ENCODE measurements around the gene PCDHGC3. TPM values are rescaled to one million over a fixed set of nuclear protein-coding genes. Genes with fewer than 3 reads are reported as not detected.

PCDHGC3 gene
- total RNA-seq, 1 donor from 2014 or later, result 15.6 TPM

DNA sequence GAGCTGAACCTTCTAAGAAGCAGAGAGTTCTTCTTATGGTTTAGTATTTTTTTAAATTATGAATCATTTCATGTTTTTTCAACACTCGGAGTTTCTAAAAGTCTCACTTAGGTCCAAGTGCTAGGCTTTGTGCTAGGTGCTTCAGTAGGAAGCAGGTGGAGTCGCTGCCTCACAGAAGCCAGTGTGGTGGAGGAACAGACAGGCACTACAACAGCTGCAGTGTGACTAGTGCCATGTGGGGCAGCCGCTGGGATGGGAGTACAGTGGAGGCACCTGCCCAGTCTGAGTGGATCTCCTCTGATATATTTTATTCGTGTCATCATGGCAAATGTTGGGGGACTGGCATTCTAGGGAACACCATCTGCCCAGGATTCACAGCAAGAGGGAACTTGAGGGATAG lies 28.4 kb downstream of the PCDHGC3 start:
- TF ChIP-seq, protein P1, sequence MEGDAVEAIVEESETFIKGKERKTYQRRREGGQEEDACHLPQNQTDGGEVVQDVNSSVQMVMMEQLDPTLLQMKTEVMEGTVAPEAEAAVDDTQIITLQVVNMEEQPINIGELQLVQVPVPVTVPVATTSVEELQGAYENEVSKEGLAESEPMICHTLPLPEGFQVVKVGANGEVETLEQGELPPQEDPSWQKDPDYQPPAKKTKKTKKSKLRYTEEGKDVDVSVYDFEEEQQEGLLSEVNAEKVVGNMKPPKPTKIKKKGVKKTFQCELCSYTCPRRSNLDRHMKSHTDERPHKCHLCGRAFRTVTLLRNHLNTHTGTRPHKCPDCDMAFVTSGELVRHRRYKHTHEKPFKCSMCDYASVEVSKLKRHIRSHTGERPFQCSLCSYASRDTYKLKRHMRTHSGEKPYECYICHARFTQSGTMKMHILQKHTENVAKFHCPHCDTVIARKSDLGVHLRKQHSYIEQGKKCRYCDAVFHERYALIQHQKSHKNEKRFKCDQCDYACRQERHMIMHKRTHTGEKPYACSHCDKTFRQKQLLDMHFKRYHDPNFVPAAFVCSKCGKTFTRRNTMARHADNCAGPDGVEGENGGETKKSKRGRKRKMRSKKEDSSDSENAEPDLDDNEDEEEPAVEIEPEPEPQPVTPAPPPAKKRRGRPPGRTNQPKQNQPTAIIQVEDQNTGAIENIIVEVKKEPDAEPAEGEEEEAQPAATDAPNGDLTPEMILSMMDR (IDR thresholded peaks at IDR 0.05; ENCODE audit: borderline replicate concordance), result no peak
- intact Hi-C loops (cut with micrococcal nuclease), result no loop called here
- Histone ChIP-seq H3K27me3 (ENCODE audit: low read depth) (no peaks in the 10 kb centered on the region), H3K4me3 (no peak overlapping the region), H3K4me1 (peaks cover 38% of the 10 kb centered on the region), H3K36me3 (peaks cover 36% of the 10 kb centered on the region), H3K9me3 (replicated peaks) (no peaks in the 10 kb centered on the region), H3K27ac (replicated peaks) (no peak overlapping the region)
- DNase-seq, result no peak

DNA sequence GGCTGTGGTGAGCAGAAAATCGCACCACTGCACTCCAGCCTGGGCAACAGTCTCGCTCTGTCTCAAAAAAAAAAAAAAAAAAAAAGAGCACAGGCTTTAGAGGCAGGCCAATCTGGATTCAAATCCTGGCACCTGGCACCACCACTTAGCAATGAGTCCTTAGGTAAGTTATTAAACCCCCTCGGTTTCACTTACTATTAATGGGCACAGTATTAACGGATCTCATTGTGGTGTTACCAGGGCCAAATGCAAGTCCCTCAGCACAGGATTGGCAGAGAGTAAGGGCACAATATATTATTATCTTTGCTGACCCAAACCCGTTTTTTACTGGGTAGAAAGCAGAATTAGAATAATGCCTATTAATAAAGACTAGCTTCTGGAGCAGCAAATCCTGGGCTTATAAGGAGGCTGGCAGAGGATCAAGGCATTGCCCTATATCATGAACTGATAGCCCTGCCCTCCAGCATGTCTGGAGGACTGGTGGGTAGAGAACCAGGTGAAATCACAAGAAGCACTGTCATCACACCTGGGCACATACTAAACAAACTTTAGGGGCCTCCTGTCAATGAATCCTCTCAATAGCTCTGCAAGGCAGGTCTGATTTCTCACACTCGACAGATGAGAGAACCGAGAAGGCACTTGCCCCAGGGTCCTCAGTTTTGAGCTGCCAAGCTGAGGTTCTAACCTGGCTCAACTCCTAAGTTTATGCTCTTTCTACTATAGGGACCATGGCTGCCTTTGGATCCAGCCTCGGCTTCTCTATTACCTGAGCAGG lies 30.8 kb downstream of the PCDHGC3 start:
- no peaks in the 10 kb centered on the region for H3K27me3 ChIP-seq (ENCODE audit: low read depth)
- TF ChIP-seq, protein P1 (IDR thresholded peaks at IDR 0.05; ENCODE audit: borderline replicate concordance), result no peak
- DNase-seq, result no peak
- no peaks in the 10 kb centered on the region for H3K9me3 ChIP-seq (replicated peaks)
- intact Hi-C loops (cut with micrococcal nuclease), result no loop called here
- peak overlapping the region; percentile 86 for H3K27ac ChIP-seq (replicated peaks)
- peaks cover 38% of the 10 kb centered on the region for H3K36me3 ChIP-seq
- peaks cover 49% of the 10 kb centered on the region for H3K4me1 ChIP-seq
- H3K4me3 ChIP-seq, result no peak overlapping the region

DNA sequence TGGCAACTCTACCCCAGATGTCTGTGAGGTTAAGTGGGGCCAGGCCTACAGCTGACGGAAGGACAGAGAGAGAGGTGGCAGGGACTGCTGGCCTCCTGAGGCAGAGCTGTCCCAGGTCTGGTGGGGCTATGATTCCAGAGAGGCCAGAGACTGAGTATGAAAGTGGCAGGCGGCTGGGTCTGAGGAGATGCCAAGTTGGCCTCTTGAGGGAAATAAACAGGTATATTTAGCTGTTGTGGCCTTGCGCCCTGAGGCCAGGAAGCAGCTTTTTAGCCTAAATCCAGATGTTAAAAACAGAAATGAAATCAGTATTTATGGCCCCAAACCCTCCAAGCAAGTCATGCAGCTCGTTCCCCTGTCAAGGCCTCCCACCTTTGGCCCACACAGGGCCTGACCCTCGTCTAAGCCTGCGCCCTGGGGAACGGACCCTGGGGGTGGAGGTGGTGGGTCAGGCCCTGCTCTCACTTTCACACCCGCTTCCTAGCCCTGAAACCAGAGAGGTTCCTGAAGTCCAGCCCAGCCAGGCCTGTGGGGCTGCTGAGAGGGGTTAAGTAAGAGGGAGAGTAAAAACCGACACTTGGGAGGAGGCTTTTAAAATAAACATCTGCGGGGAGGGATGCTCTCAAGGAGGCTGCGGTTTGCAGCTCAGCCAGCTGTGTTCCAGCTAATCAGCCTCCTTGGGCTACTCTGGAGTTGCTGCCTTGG lies 31.8 kb downstream of the PCDHGC3 start:
- no peaks in the 10 kb centered on the region for H3K9me3 ChIP-seq (replicated peaks)
- TF ChIP-seq, protein P1 (IDR thresholded peaks at IDR 0.05; ENCODE audit: borderline replicate concordance), result no peak
- peak overlapping the region; percentile 53 for H3K4me3 ChIP-seq
- H3K27ac ChIP-seq (replicated peaks), result peak overlapping the region; percentile 86
- DNase-seq, result peak; percentile 61
- H3K4me1 ChIP-seq, result peaks cover 56% of the 10 kb centered on the region
- H3K27me3 ChIP-seq (ENCODE audit: low read depth), result no peaks in the 10 kb centered on the region
- intact Hi-C loops (cut with micrococcal nuclease), result no loop called here
- peaks cover 42% of the 10 kb centered on the region for H3K36me3 ChIP-seq

DNA sequence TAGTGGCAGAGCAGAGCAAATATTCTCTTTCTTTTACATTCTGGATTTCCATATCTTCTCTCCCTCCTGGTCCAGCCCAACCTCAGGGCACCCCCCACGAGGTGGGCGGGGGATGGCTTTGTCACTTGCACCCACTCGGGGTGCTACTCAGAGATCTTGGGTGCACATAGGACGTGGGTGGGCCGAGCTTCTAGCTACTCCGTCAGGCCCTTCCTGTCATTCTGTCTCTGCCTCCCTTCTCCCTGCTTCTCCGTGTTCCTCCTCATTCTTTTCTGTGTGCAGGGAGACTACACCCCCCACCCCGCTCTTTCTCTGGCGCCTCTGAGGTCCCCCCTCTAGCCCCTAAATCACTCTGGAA lies 32.7 kb downstream of the PCDHGC3 start:
- intact Hi-C loops (cut with micrococcal nuclease), result no loop called here
- DNase-seq, result no peak
- Histone ChIP-seq H3K36me3 (peaks cover 34% of the 10 kb centered on the region), H3K27me3 (ENCODE audit: low read depth) (no peaks in the 10 kb centered on the region), H3K9me3 (replicated peaks) (no peaks in the 10 kb centered on the region), H3K4me3 (peak overlapping the region; percentile 53), H3K4me1 (peaks cover 65% of the 10 kb centered on the region), H3K27ac (replicated peaks) (peak overlapping the region; percentile 86)
- TF ChIP-seq, protein P1 (IDR thresholded peaks at IDR 0.05; ENCODE audit: borderline replicate concordance), result no peak

DNA sequence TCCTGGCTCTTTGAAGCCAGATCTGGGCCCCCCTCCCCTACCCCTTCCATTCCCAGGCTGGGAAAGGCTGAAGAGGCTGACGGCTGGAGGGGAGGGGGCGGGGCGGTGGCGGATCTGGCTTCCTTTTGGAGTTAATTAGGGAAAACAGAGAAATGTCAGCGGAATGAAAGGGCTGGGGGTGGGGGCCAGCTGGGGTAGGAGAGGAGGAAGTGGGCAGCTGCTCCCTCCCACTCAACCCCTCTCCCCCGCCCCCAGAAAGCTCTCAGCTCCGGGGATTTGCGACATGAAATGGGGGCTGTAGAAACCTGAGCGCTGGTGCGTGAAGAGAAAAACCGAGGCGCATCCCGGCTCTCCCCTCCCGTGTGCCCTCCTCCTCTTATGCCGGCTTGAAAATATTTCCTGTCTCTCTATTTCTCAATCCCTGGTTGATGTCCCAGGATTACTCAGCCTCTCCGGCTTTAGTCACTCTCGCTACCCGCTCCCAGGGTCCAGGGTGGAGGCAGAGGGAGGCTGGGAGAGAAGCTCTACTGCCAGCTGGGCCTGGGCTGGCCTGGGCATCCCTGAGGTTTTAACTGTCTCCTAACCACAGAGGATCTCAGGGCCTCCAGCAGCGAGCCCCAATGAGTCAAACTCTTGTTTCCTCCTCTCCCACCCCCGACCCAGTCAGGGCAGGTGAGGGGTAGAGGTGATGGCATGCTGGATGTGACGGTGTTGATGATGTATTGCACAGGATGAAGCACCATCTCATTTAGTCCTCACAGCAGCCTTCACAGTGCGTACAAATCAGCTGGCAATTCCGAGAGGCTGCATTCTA lies 33.2 kb downstream of the PCDHGC3 start:
- Histone ChIP-seq H3K9me3 (replicated peaks) (no peaks in the 10 kb centered on the region), H3K27me3 (ENCODE audit: low read depth) (no peaks in the 10 kb centered on the region), H3K36me3 (peaks cover 34% of the 10 kb centered on the region), H3K27ac (replicated peaks) (peak overlapping the region; percentile 86), H3K4me1 (peaks cover 71% of the 10 kb centered on the region), H3K4me3 (peak overlapping the region; percentile 53)
- peak; percentile 63 for DNase-seq
- TF ChIP-seq, protein P1 (IDR thresholded peaks at IDR 0.05; ENCODE audit: borderline replicate concordance), result no peak
- intact Hi-C loops (cut with micrococcal nuclease), result no loop called here

All from left ventricle myocardium inferior (tissue), 1 donor.